Heart left ventricle (tissue), 16 donors: ENCODE measurements around the gene TBC1D25. TPM values are rescaled to one million over a fixed set of nuclear protein-coding genes. Genes with fewer than 3 reads are reported as not detected.
A peak's percentile ranks its signal among the peaks of the same experiment; 100 is the strongest.

ENCODE experiments used
- ATAC-seq, 4 donors: fragments of 200-7000 bp; cut with Tn5 transposase; one replicate each; pipeline ENCODE4 v1.9.1; 2020 to 2022; ENCODE audit warnings: moderate library complexity in 4 of 4, mild to moderate bottlenecking in 3 of 4, moderate number of reproducible peaks in 1 of 4
- DNase-seq, 5 donors: peaks; one replicate each; pipeline ENCODE4 v3.0.0-alpha.2; 2020
- H3K27ac ChIP-seq, 12 donors: fragments of 200-600 bp; sonication (generic) in 4 of 12; one replicate each; pipeline versions ENCODE4 v1.5.0 to v1.8.0; 2016 to 2022; ENCODE audit warnings: mild to moderate bottlenecking in 2 of 12
- H3K27me3 ChIP-seq, 9 donors: fragments of 200-600 bp; sonication (generic) in 2 of 9; one replicate each; pipeline versions ENCODE4 v1.5.1 to v1.8.0; 2016 to 2022; ENCODE audit warnings: mild to moderate bottlenecking in 3 of 9
- H3K36me3 ChIP-seq, 9 donors: fragments of 200-600 bp; sonication (generic) in 2 of 9; one replicate each; pipeline versions ENCODE4 v1.5.0 to v1.8.0; 2018 to 2022; ENCODE audit warnings: mild to moderate bottlenecking in 2 of 9
- H3K4me1 ChIP-seq, 12 donors: fragments of 200-600 bp; sonication (generic) in 4 of 12; one replicate each; pipeline versions ENCODE4 v1.5.0 to v1.8.0; 2016 to 2022; ENCODE audit warnings: mild to moderate bottlenecking in 3 of 12
- H3K4me3 ChIP-seq, 12 donors: fragments of 200-600 bp; sonication (generic) in 4 of 12; one replicate each; pipeline versions ENCODE4 v1.5.0 to v1.8.0; 2017 to 2022; ENCODE audit warnings: mild to moderate bottlenecking in 9 of 12, moderate library complexity in 4 of 12
- H3K9me3 ChIP-seq, 12 donors: fragments of 200-600 bp; sonication (generic) in 4 of 12; one replicate each; pipeline versions ENCODE4 v1.5.0 to v1.8.0; 2016 to 2022; ENCODE audit warnings: mild to moderate bottlenecking in 1 of 12
- CTCF ChIP-seq, 12 donors: fragments of 200-600 bp; sonication (generic) in 4 of 12; IDR thresholded peaks; one replicate each; pipeline versions ENCODE4 v1.5.0 to v1.8.0; 2018 to 2022; ENCODE audit warnings: antibody characterized with exemption in 12 of 12, mild to moderate bottlenecking in 5 of 12
- POLR2A ChIP-seq, 2 donors: fragments of 450-650 bp; IDR thresholded peaks; one replicate each; pipeline ENCODE4 v1.6.1; 2017; ENCODE audit warnings: antibody characterized with exemption in 2 of 2, mild to moderate bottlenecking in 2 of 2, moderate library complexity in 2 of 2
- WGBS, 4 donors: extraction: QIAGEN DNeasy Blood & Tissue Kit in 2 of 4; methylation state at CpG; one replicate each; pipeline versions ENCODE4 v1.1.5 to v1.1.7; 2013 to 2018; 5-methylcytosine and 5-hydroxymethylcytosine counted together
- intact Hi-C, 10 donors: fragments of 100-400 bp; cut with DNase I; formaldehyde crosslinking; loops; one replicate each; pipeline versions ENCODE4 v1.11.1 to v1.14.2; 2022
- polyA plus RNA-seq, 2 donors: library from polyadenylated mRNA; stranded (reverse); fragments of 200-250 nt; gene quantifications; one replicate each; pipeline ENCODE4 v1.2.3, GENCODE V29; 2013
- total RNA-seq, 9 donors: library from RNA; depleted of rRNA in 2 of 9; stranded (reverse); fragments of >200 nt in 2 of 9; fragmentation: NEBNext Ultra II Directional in 3 of 9; extraction: Animal tissue kit (Norgen Biotek cat#: 25700) in 3 of 9; gene quantifications; one replicate each; pipeline versions ENCODE4 v1.1.0 to v1.2.4, GENCODE V29; 2016 to 2023
- donor health status: ischemic (EF 13 %, LVEDD 7.1; RV severe dilation, severe dysfunction).
- donor health status: healthy with polysubstance abuse.
- donor health status: DM: no; HTN: yes; CAD: no.
- donor health status: DM: no; HTN: no; CAD: no.
- donor health status: ischemic (EF 25% LVEDD 6.9; RV normal size, moderate dysfunction).
- donor health status: ischemic (EF 25% LVEDD 5.7; RV mildly dilated, moderate dysfunction).
- donor health status: healthy.
- donor health status: DM: yes; HTN: yes; CAD: no.
- donor health status: ischemic (EF 35%, LVEDD 5.7; RV mildly dilated, moderate dysfunction).
- donor health status: nonischemic (EF 11% LVEDD 7.7; RV severe dilation, severe dysfunction).
- donor health status: DM: yes; HTN: yes; CAD: no.
- donor health status: PGD.
- donor health status: ischemic (EF 29% LVEDD 5.4; RV normal size, mild dysfunction).
- donor health status: nonischemic (EF 23%, LVEDD 6.1; RV moderate dilation, normal function).

TBC1D25 gene
- total and polyA plus RNA-seq, 11 donors = 5.2 to 23.7 (median 16.8) TPM

DNA sequence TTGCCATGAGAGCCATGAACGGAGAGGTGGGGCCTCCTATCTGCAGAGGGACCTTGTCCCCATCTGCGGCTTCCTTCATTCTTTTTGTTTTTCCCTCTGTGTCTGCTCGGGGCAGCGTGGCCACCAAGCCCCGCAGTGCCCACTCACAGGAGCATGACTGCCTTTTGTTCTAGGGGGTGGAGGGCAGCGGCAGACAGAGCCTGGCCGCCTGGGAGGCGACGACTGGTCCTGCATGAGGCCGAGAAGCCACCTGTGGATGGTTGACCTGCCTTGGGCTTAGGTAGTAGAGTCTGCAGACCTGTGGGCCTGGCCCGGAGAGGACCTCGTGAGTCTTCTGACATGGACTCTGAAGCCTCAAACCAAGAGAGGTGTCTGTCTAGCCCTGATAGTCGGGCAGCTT is 36.1 kb downstream of the TBC1D25 start:
- Histone ChIP-seq H3K9me3 (no peaks in the 10 kb centered on the region), H3K4me3 (peak overlapping the region in 11 of 12 donors; percentile 42 to 96 (median 82)), H3K4me1 (peaks cover 0 to 17% (median 12%) of the 10 kb centered on the region in 12 donors), H3K27me3 (no peaks in the 10 kb centered on the region), H3K36me3 (peaks cover 0 to 45% (median 39%) of the 10 kb centered on the region in 9 donors), H3K27ac (peak overlapping the region in 11 of 12 donors; percentile 95 to 100 (median 98))
- TF ChIP-seq POLR2A (IDR thresholded peaks at IDR 0.05) (no peak), CTCF (IDR thresholded peaks at IDR 0.05) (no peak)
- 62 to 82% (median 67%) methylated on average over 13 of the region's 13 CpGs for WGBS, 4 donors
- DNase-seq (no peak), ATAC-seq (no peak)
- intact Hi-C loops = loop anchor here in 1 of 10 donors (2.0 kb wide), 1 partner anchor 15 kb away; no protein-coding TSS in a partner anchor

- Histone ChIP-seq H3K4me3 (peak overlapping the region in 9 of 12 donors; percentile 42 to 96 (median 82)), H3K27me3 (no peaks in the 10 kb centered on the region), H3K36me3 (peaks cover 0 to 45% (median 39%) of the 10 kb centered on the region in 9 donors), H3K27ac (peak overlapping the region in 6 of 12 donors; percentile 97 to 100 (median 98)), H3K9me3 (no peaks in the 10 kb centered on the region), H3K4me1 (peaks cover 0 to 17% (median 12%) of the 10 kb centered on the region in 12 donors)
- no peak for ATAC-seq
- DNase-seq = no peak
- WGBS, 4 donors = 63 to 68% (median 65%) methylated on average over 6 of the region's 6 CpGs
- intact Hi-C loops = no loop called here
- TF ChIP-seq POLR2A (IDR thresholded peaks at IDR 0.05) (no peak), CTCF (IDR thresholded peaks at IDR 0.05) (no peak)
Measured at GRCh38 chrX:48576108-48576507, 36.6 kb downstream of the TBC1D25 start.

DNA sequence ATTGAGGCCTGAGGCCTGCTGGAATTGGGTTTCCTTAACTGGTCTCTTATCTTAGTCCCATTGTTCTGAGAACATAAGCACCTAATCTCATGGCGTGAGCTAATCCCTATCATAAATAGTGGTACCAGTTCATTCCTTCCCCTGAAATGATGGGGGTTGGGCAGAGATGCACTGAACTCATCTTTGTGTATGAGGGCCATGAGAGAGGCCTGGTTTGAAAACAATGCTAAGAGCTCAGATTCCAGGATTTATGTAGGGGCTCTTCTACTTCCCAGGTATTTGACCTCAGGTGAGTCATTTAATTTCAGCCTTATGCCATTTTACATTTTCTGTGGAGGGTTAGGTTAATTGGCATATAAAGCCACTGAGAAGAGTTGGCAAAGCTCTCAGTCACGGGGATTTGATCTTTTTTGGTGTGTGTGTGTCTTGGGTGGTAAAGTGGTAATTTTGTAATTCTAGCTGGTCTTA is 39.2 kb downstream of the TBC1D25 start:
- H3K4me1 ChIP-seq = peaks cover 0 to 17% (median 12%) of the 10 kb centered on the region in 12 donors
- no peak for DNase-seq
- no peak overlapping the region for H3K27ac ChIP-seq
- WGBS, 4 donors = 49 to 78% (median 67%) methylated on average over 2 of the region's 2 CpGs
- peaks cover 0 to 45% (median 39%) of the 10 kb centered on the region in 9 donors for H3K36me3 ChIP-seq
- no peak overlapping the region for H3K4me3 ChIP-seq
- intact Hi-C loops = no loop called here
- H3K27me3 ChIP-seq = no peaks in the 10 kb centered on the region
- H3K9me3 ChIP-seq = no peaks in the 10 kb centered on the region
- no peak for ATAC-seq
- no peak for TF ChIP-seq POLR2A (IDR thresholded peaks at IDR 0.05)
- no peak for TF ChIP-seq CTCF (IDR thresholded peaks at IDR 0.05)

GRCh38 chrX:48579259-48579658 is 39.7 kb downstream of the TBC1D25 start:
- H3K36me3 ChIP-seq = peaks cover 0 to 45% (median 39%) of the 10 kb centered on the region in 9 donors
- H3K4me1 ChIP-seq = peaks cover 0 to 17% (median 12%) of the 10 kb centered on the region in 12 donors
- WGBS, 4 donors = 49 to 83% (median 77%) methylated on average over 3 of the region's 3 CpGs
- DNase-seq (no peak), ATAC-seq (no peak)
- no peaks in the 10 kb centered on the region for H3K9me3 ChIP-seq
- no peak overlapping the region for H3K27ac ChIP-seq
- intact Hi-C loops = no loop called here
- no peak overlapping the region for H3K4me3 ChIP-seq
- no peak for TF ChIP-seq CTCF (IDR thresholded peaks at IDR 0.05)
- no peak for TF ChIP-seq POLR2A (IDR thresholded peaks at IDR 0.05)
- no peaks in the 10 kb centered on the region for H3K27me3 ChIP-seq
